Left lung (tissue), 10 donors: ENCODE data around the gene COMMD3. TPM values are rescaled to one million over a fixed set of nuclear protein-coding genes. Genes with fewer than 3 reads are reported as not detected.

ENCODE experiments used
- ATAC-seq: fragments of 200-7000 bp; cut with Tn5 transposase; one replicate; pipeline ENCODE4 v1.9.1; 2020; ENCODE audit warnings: moderate library complexity
- DNase-seq, 4 donors: peaks; one replicate each; pipeline ENCODE4 v3.0.0-alpha.2; 2013 to 2020
- H3K27ac ChIP-seq, 2 donors: fragments of 200-600 bp; sonication (generic) in 1 of 2; one replicate each; pipeline versions ENCODE4 v1.5.0 to v1.8.0; 2020 to 2021
- H3K27me3 ChIP-seq, 2 donors: fragments of 200-600 bp; sonication (generic) in 1 of 2; one replicate each; pipeline versions ENCODE4 v1.5.0 to v1.8.0; 2020 to 2021
- H3K36me3 ChIP-seq, 2 donors: fragments of 200-600 bp; sonication (generic) in 1 of 2; one replicate each; pipeline versions ENCODE4 v1.5.0 to v1.8.0; 2020 to 2021
- H3K4me1 ChIP-seq, 2 donors: fragments of 200-600 bp; one replicate each; pipeline ENCODE4 v1.8.0; 2021
- H3K4me3 ChIP-seq, 2 donors: fragments of 200-600 bp; sonication (generic) in 1 of 2; one replicate each; pipeline versions ENCODE4 v1.5.0 to v1.8.0; 2020 to 2021; ENCODE audit warnings: mild to moderate bottlenecking in 1 of 2
- H3K9me3 ChIP-seq, 2 donors: fragments of 200-600 bp; sonication (generic) in 1 of 2; one replicate each; pipeline versions ENCODE4 v1.5.0 to v1.8.0; 2020 to 2021
- intact Hi-C, 2 donors: fragments of 100-400 bp; cut with DNase I; formaldehyde crosslinking; loops; one replicate each; pipeline versions ENCODE4 v1.11.2 to v1.14.2; 2022
- polyA plus RNA-seq, 6 donors: library from polyadenylated mRNA; unstranded; fragments of 120-200 nt; gene quantifications; one replicate each; pipeline ENCODE4 v1.2.1, GENCODE V29; 2013; ENCODE audit not compliant: insufficient read length in 6 of 6
- total RNA-seq, 2 donors: library from RNA; stranded (reverse); fragmentation: NEBNext Ultra II Directional; extraction: Animal tissue kit (Norgen Biotek cat#: 25700); gene quantifications; one replicate each; pipeline ENCODE4 v1.2.1, GENCODE V29; 2021
- TF ChIP-seq, protein P1 (sequence below), 2 donors: fragments of 200-600 bp; sonication (generic) in 1 of 2; IDR thresholded peaks; one replicate each; pipeline versions ENCODE4 v1.5.0 to v1.8.0; 2021; ENCODE audit warnings: antibody characterized with exemption in 2 of 2
- donor health status: DM: no; HTN: yes; CAD: no.
- donor health status: DM: no; HTN: no; CAD: no.

Gene COMMD3
- total and polyA plus RNA-seq, 8 donors: 54.3 to 88.7 (median 70.8) TPM

DNA sequence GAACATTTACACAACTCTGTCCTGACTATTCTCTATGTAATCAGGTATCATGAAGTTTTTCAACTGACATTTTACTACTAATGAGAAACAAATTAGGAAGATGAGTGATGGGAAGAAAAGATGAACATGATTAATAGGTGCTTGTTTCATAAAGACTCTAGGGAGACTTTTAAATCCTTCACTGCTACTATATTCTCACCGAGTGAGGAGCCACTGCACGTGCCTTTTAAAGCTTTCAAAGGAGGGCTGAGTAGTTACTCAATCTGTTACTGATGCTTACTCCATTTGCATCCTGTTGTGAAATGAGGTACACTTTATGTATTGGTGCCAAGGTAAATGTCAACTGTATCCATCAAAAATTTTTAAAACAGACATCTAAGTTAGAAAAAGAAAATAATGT is 1.3 kb upstream of the COMMD3 start:
- no peaks in the 10 kb centered on the region for H3K9me3 ChIP-seq
- no peaks in the 10 kb centered on the region for H3K27me3 ChIP-seq
- TF ChIP-seq, protein P1, sequence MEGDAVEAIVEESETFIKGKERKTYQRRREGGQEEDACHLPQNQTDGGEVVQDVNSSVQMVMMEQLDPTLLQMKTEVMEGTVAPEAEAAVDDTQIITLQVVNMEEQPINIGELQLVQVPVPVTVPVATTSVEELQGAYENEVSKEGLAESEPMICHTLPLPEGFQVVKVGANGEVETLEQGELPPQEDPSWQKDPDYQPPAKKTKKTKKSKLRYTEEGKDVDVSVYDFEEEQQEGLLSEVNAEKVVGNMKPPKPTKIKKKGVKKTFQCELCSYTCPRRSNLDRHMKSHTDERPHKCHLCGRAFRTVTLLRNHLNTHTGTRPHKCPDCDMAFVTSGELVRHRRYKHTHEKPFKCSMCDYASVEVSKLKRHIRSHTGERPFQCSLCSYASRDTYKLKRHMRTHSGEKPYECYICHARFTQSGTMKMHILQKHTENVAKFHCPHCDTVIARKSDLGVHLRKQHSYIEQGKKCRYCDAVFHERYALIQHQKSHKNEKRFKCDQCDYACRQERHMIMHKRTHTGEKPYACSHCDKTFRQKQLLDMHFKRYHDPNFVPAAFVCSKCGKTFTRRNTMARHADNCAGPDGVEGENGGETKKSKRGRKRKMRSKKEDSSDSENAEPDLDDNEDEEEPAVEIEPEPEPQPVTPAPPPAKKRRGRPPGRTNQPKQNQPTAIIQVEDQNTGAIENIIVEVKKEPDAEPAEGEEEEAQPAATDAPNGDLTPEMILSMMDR (IDR thresholded peaks at IDR 0.05): no peak
- ATAC-seq: no peak
- DNase-seq: no peak
- H3K36me3 ChIP-seq: no peaks in the 10 kb centered on the region
- intact Hi-C loops: no loop called here
- H3K4me1 ChIP-seq: peaks cover 12 to 34% of the 10 kb centered on the region in 2 donors
- no peak overlapping the region for H3K27ac ChIP-seq
- no peak overlapping the region for H3K4me3 ChIP-seq

DNA sequence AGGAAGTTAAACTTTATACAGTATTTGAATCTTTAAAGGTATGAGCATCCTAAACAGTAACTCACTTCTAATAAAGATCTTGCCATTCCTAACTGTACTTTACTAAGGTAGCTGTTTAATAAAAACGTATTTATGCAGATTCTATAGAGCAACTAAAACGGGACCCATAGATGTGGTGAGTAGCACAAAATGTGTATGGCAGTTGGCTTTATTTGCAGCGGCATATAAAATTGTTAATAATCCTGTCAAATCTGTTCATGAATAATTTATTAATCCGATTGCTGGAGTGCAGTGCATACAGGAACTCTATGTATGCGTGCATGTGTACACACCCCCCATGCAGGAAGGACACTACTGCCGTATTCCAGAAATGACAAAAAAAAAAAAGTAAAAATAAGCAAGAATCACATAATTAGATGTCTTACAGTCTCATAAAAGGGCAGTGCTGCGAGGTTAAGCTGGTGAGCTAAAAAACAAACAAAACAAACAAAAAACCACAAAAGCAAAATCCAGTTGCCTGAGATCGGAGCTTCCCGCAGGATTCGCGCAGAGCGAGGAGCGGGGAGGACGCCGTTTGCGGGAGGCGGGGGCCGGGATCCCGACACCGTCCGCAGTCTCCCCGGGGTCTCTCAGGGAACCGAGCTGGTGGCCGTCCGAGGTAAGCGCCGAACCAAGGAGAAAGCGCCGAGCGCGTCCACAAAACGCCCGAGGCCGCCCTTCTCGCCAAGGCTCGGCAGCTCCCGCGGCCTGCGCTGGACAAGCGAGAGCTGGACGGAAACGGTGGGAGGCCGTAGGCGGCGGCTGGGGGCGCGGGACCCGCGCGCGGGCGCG is 518 bp upstream of the COMMD3 start:
- DNase-seq: no peak
- H3K27me3 ChIP-seq: no peaks in the 10 kb centered on the region
- peak overlapping the region; percentile 68 to 79 for H3K4me3 ChIP-seq
- peak overlapping the region; percentile 96 for H3K27ac ChIP-seq
- TF ChIP-seq, protein P1 (IDR thresholded peaks at IDR 0.05): no peak
- peak; percentile 7 for ATAC-seq
- intact Hi-C loops: no loop called here
- H3K9me3 ChIP-seq: no peaks in the 10 kb centered on the region
- H3K4me1 ChIP-seq: peaks cover 12 to 38% of the 10 kb centered on the region in 2 donors
- no peaks in the 10 kb centered on the region for H3K36me3 ChIP-seq

DNA sequence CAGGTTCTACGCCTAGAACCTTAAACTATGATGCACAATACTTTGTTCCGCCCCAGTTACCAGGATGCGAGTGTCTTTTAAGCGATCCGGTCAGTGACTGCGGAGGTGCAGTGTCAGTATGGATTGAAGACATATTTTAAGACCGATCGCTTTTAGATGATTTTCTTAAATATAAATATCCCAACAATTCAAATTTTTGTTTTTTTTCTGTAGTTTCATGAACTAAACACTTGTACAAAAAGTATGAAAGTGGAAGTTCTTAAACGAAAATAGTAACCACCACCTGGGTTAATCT is 835 bp downstream of the COMMD3 start:
- no peak for ATAC-seq
- peak overlapping the region; percentile 68 to 79 for H3K4me3 ChIP-seq
- H3K4me1 ChIP-seq: peaks cover 12 to 38% of the 10 kb centered on the region in 2 donors
- no peak for DNase-seq
- no peaks in the 10 kb centered on the region for H3K9me3 ChIP-seq
- peaks cover 1 to 6% of the 10 kb centered on the region in 2 donors for H3K27me3 ChIP-seq
- peak overlapping the region; percentile 96 for H3K27ac ChIP-seq
- no peaks in the 10 kb centered on the region for H3K36me3 ChIP-seq
- intact Hi-C loops: no loop called here
- TF ChIP-seq, protein P1 (IDR thresholded peaks at IDR 0.05): no peak

DNA sequence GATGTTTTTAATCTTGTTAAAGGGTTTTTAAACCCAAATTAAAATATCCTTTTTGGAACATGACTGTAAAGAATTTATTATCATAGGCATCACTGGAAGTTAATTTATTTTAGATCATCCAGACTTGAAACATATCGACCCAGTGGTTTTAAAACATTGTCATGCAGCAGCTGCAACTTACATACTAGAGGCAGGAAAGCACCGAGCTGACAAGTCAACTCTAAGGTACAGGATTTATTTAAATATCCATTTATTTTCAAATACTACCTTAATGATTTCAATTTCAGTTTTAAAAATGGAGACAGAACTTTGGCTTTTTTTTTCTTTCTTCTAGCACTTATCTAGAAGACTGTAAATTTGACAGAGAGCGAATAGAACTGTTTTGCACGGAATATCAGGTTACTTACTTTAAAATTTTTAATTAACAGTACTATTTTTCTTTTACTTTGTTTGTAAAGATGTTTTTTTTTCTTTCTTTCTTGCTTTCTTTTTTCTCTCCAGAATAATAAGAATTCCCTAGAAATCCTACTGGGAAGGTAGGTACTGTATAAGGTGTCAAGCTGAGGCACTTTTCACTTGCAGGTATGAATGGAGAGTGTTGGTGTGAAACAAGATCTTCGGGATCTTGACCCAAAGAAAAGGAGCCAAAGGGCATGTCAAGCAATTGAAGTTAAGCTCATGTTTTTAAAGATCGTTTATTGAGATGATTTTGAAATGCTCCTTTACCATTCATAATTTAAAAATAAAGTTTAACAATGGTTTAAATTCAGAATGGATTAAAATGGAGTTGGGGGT is 1.8 kb downstream of the COMMD3 start:
- no peak for DNase-seq

More for the DNA sequence above, 1.8 kb downstream of the COMMD3 start:
- intact Hi-C loops: no loop called here
- Histone ChIP-seq H3K27me3 (peaks cover 8 to 15% of the 10 kb centered on the region in 2 donors), H3K4me3 (peak overlapping the region in 1 of 2 donors; percentile 79), H3K4me1 (peaks cover 19 to 48% of the 10 kb centered on the region in 2 donors), H3K9me3 (no peaks in the 10 kb centered on the region), H3K27ac (no peak overlapping the region), H3K36me3 (no peaks in the 10 kb centered on the region)
- TF ChIP-seq, protein P1 (IDR thresholded peaks at IDR 0.05): no peak
- ATAC-seq: no peak
